GM19025 (cell line): ENCODE measurements around the gene ZNF526.

Experiments used
- ATAC-seq: cut with Tn5 transposase; IDR thresholded peaks from one replicate; pipeline ENCODE4 v1.9.1; 2021; ENCODE audit warnings: mild to moderate bottlenecking, low read depth, moderate library complexity; ENCODE audit not compliant: unreplicated experiment

Gene ZNF526

GRCh38 chr19:42274065-42274682, 54.1 kb downstream of the ZNF526 start:
- no peak for ATAC-seq

GRCh38 chr19:42275103-42275502, 55.0 kb downstream of the ZNF526 start:
- ATAC-seq, result no peak

GRCh38 chr19:42275517-42275916, 55.4 kb downstream of the ZNF526 start:
- no peak for ATAC-seq

- no peak for ATAC-seq
Observed at GRCh38 chr19:42276284-42276683, 56.2 kb downstream of the ZNF526 start.

GRCh38 chr19:42276821-42277220, 56.7 kb downstream of the ZNF526 start:
- no peak for ATAC-seq
